HL-60 (cell line): Measurements from ENCODE around the gene C1QTNF3.

Source experiments
- GABPA ChIP-seq: IDR thresholded peaks from 2 replicates; pipeline ENCODE4 v1.6.1; 2012; ENCODE audit warnings: low read depth
- POLR2AphosphoS5 ChIP-seq: IDR thresholded peaks from 2 replicates; pipeline ENCODE4 v1.6.1; 2012; ENCODE audit warnings: low read depth
- TF ChIP-seq, protein P1 (sequence below): IDR thresholded peaks from one replicate; pipeline ENCODE4 v1.5.1; 2011; ENCODE audit warnings: low read length, control low read depth, inconsistent platforms; ENCODE audit not compliant: insufficient read depth

DNA sequence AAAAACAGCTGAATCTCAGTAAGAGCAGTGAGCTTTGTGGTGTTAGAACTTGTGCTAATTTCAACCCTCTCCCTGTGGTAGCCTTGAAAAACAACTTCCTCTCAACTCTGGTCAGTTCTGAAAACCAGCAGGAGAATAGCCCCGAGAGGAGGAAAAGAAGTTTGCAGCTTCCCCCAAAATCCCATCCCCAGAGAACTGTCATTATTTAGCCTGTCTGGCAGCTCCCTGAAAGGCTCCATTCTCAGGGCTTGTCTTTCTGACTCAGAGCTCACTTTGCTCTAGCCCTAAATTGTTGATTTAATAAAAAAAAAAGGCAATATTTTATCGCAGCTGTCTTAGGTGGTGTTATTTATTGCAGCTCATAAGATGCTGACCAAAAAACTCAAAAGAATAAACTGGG, 47.1 kb downstream of the C1QTNF3 start:
- TF ChIP-seq, protein P1, sequence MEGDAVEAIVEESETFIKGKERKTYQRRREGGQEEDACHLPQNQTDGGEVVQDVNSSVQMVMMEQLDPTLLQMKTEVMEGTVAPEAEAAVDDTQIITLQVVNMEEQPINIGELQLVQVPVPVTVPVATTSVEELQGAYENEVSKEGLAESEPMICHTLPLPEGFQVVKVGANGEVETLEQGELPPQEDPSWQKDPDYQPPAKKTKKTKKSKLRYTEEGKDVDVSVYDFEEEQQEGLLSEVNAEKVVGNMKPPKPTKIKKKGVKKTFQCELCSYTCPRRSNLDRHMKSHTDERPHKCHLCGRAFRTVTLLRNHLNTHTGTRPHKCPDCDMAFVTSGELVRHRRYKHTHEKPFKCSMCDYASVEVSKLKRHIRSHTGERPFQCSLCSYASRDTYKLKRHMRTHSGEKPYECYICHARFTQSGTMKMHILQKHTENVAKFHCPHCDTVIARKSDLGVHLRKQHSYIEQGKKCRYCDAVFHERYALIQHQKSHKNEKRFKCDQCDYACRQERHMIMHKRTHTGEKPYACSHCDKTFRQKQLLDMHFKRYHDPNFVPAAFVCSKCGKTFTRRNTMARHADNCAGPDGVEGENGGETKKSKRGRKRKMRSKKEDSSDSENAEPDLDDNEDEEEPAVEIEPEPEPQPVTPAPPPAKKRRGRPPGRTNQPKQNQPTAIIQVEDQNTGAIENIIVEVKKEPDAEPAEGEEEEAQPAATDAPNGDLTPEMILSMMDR, result no peak
- TF ChIP-seq POLR2AphosphoS5 (no peak), GABPA (no peak)
